Left kidney (tissue), 8 donors: ENCODE data around the gene CPNE5. TPM values are rescaled to one million over a fixed set of nuclear protein-coding genes. Genes with fewer than 3 reads are reported as not detected.

Experiments used
- DNase-seq: peaks from one replicate; pipeline ENCODE4 v3.0.0-alpha.2; 2013
- long read RNA-seq, 8 donors: transcript quantifications; one replicate each; lab custom pipeline, GENCODE V29; 2026
- polyA plus RNA-seq: library from polyadenylated mRNA; unstranded; fragments of 120-200 nt; gene quantifications from one replicate; pipeline ENCODE4 v1.2.1, GENCODE V29; 2013; ENCODE audit not compliant: insufficient read length

CPNE5 gene
- polyA plus RNA-seq: 13.2 TPM
- long read RNA-seq, donor 1: 0 reads
- long read RNA-seq, donor 2: 0 reads
- long read RNA-seq, donor 3, partial matches to known transcripts: 0 of 1 reads
- long read RNA-seq, donor 3, other reads (novel, unspliced or antisense): 0 of 1 reads
- long read RNA-seq, donor 4: 0 reads
- long read RNA-seq, donor 5: 0 reads
- long read RNA-seq, donor 6: 0 reads
- long read RNA-seq, donor 7: 0 reads
- long read RNA-seq, donor 8: 0 reads

- DNase-seq: no peak
Measured at GRCh38 chr6:36838896-36839748, at the start of gene CPNE5. CPNE5 (minus strand) TSS chr6:36839444; CDS start chr6:36839377, 67 bp downstream.

GRCh38 chr6:36888115-36888643 lies 48.9 kb upstream of the CPNE5 start:
- DNase-seq: no peak

GRCh38 chr6:36886950-36887618 lies 47.8 kb upstream of the CPNE5 start:
- DNase-seq: no peak

- peak; percentile 97 for DNase-seq
Measured at GRCh38 chr6:36885461-36886401, 46.5 kb upstream of the CPNE5 start, which contains the start of gene C6orf89. C6orf89 (plus strand) TSS chr6:36885952; CDS start chr6:36899445, 13,493 bp downstream.

GRCh38 chr6:36884610-36885009 lies 45.4 kb upstream of the CPNE5 start:
- no peak for DNase-seq

GRCh38 chr6:36875250-36875633 lies 36.0 kb upstream of the CPNE5 start:
- no peak for DNase-seq

- peak; percentile 93 for DNase-seq
Measured at GRCh38 chr6:36874443-36875249, 35.4 kb upstream of the CPNE5 start, which contains the start of gene PPIL1. PPIL1 (minus strand) TSS chr6:36874803; CDS start chr6:36874772, 31 bp downstream.

- no peak for DNase-seq
Measured at GRCh38 chr6:36873612-36874442, 34.6 kb upstream of the CPNE5 start.

- DNase-seq: no peak
Measured at GRCh38 chr6:36873115-36873514, 33.9 kb upstream of the CPNE5 start.

- DNase-seq: no peak
Measured at GRCh38 chr6:36871686-36872085, 32.4 kb upstream of the CPNE5 start.

GRCh38 chr6:36867471-36868224 lies 28.4 kb upstream of the CPNE5 start:
- DNase-seq: no peak

GRCh38 chr6:36865835-36866234 lies 26.6 kb upstream of the CPNE5 start:
- DNase-seq: no peak

GRCh38 chr6:36863670-36864540 lies 24.7 kb upstream of the CPNE5 start:
- DNase-seq: no peak

- DNase-seq: no peak
Measured at GRCh38 chr6:36862848-36863382, 23.7 kb upstream of the CPNE5 start.

GRCh38 chr6:36862164-36862847 lies 23.1 kb upstream of the CPNE5 start:
- DNase-seq: no peak

- DNase-seq: no peak
Measured at GRCh38 chr6:36860126-36860525, 20.9 kb upstream of the CPNE5 start.
